ENCODE results near the gene MPND.

The MPND gene

GRCh38 chr19:4343370-4344307 lies at the start of gene MPND:
TSS of gene MPND (plus strand) at chr19:4343562. CDS start at chr19:4343594, 32 bp downstream.
- DNase-seq, result peak; percentile 70

- no peak for DNase-seq
Measured at GRCh38 chr19:4294389-4294788, 49.0 kb upstream of the MPND start.

- no peak for DNase-seq
Measured at GRCh38 chr19:4295972-4296771, 47.2 kb upstream of the MPND start.

DNA sequence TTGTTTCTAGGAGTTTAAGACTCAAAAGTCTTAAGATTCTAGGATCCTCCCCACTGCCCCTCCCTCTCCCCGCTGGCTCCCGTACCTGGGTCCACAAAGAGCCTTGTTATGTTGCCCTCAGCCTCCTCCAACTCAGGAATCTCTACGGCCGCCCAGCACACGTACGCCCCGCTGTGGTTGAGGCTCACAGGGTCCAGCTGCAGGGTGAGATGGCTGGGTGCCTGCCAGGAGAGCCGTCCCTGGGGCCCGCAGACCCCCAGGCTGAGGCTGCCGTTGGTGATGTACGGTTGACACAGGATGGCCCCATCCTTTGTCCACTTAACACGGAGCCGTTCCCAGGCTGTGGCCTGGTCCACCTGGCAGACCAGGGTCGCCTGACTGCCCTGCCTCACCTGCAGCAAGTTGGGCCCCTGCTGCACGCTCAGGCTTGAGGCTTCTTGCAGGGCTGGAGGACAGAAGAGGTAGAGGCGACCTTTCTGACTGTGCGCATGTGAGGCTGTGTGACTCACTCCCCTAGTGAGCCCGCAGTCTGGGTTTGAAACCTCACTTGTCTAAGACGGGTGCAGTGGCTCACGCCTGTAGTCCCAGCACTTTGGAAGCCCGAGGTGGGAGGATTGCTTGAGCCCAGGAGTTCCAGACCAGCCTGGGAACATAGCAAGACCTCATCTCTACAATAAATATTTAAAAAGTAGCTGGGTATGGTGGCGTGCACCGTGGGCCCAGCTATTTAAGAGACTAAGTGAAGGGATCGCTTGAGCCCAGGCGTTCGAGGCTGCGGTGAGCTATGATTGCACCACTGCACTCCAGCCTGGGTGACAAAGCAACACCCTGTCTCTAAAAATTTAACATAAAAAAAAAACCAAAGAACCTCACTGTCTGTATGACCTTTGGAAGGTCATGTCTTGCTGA lies 45.2 kb upstream of the MPND start:
- no peak for DNase-seq

- DNase-seq, result no peak
Measured at GRCh38 chr19:4298810-4299550, 44.4 kb upstream of the MPND start.

- DNase-seq, result no peak
Measured at GRCh38 chr19:4300589-4300988, 42.8 kb upstream of the MPND start.

GRCh38 chr19:4301590-4302242 lies 41.6 kb upstream of the MPND start:
- no peak for DNase-seq

GRCh38 chr19:4302243-4302640 lies 41.1 kb upstream of the MPND start, which contains the start of gene TMIGD2:
TSS of gene TMIGD2 (minus strand) at chr19:4302389. CDS start at chr19:4302385, 4 bp downstream.
- no peak for DNase-seq

DNA sequence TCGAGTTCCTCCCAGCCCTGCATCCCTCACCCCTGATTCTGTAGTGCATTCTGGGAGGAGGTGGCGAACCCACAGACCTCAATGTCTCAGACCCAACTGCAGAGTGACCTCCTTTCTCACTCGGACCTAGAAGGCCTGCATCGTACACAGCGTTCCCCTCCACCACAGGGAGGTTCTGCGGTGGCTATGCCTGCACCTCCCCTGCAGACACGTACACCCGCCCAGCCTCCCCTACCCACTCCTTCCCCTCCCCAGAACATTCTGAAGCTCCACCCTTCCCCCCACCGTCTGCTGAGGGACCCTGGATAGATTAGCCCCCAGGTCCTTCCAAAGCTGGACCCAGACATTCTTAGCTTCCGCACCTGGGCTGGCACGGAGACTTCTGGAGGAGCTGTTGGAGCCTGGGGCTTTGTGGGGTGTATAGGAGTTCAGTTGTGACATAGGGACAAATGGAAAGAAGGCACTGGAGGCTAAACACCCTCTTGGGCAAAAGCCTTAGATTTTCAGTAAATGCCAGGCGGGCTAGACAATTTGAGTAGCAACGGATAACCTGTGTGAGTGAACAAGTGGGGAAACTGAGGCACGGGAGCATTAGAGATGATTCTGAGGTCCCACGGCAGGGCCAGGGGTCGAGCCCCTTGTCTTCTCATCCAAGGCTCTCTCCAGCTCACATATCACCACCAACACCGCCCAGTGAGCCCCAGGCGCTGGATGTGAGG lies 39.4 kb upstream of the MPND start:
- DNase-seq, result no peak

- DNase-seq, result peak; percentile 7
Measured at GRCh38 chr19:4304538-4305256, 38.7 kb upstream of the MPND start, which contains the start of gene FSD1. TSS of gene FSD1 (plus strand) at chr19:4304598. CDS start at chr19:4304747, 149 bp downstream.

GRCh38 chr19:4305257-4305612 lies 38.1 kb upstream of the MPND start:
- DNase-seq, result no peak

- no peak for DNase-seq
Measured at GRCh38 chr19:4305659-4306058, 37.7 kb upstream of the MPND start.

DNA sequence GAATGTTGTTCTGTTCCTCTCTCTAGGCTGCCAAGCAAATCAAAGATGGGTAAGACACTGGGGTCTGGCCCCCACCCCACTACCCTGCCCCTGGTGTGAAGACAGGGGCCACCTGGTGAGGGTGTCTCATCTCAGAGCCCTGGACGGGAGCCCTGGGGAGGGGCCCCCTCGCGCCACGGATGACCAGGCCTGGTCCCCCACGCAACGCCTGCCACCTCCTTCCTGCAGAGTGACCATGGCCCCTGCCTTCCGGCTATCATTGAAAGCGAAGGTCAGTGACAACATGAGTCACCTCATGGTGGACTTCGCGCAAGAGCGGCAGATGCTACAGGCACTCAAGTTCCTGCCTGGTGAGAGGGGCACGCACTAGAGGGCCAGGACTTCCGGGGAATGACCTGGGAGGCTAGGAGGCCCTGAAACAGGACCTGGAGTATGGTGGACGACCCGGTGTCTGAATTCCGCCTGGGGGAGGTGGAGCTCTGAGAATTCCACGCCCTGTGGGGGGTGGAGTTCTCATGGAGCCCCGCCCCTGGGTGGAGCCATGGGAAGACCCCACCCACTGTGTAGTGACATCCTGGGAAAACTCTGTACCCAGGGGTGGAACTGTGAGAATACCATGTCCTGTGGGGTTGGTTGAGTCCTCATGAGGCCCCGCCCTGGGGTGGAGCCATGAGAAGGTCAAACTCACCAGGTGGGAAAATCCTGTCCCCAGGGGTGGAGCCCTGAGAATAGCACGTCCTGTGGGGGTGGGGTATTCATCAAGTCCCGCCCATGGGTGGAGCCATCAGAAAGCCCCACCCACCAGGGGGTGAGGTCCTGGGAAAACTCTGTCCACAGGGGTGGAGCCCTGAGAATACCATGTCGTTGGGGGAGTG lies 32.9 kb upstream of the MPND start:
- no peak for DNase-seq

GRCh38 chr19:4313847-4314490 lies 29.4 kb upstream of the MPND start:
- DNase-seq, result no peak

DNA sequence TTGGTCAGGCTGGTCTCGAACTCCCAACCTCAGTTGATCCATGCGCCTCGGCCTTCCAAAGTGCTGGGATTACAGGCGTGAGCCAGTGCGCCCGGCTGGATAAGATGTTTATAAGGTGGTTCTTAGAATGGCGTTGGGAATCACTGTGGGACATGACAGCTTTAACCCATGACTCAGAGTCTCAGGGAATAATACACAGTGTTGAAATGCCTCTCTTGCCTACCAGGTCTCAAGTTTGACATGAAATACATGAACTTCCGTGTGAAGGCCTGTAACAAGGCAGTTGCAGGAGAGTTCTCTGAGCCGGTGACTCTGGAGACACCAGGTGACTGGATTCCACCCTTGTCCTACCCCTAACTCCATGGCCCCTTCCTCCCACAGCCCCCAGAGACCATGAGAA lies 26.4 kb upstream of the MPND start:
- DNase-seq, result no peak

DNA sequence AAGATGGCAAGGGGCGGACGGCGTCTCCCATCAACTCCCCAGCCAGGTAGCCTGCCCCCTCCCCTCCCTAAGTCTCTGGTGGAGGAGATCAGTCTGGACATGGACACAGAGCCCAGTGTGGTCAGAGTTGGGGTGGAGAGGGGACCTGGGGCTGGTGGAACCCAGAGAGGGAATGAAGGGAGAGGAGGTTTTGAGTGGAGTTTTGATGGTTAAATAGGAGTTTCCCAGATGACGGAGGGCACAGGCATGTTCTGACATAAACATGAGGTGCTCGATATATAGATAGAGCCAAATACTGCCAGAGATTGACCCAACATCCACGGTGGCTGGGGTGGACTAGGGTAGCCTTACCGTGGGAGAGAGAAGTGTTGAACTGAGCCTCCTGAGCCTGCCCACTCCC lies 24.9 kb upstream of the MPND start:
- no peak for DNase-seq

- no peak for DNase-seq
Measured at GRCh38 chr19:4319067-4319718, 24.2 kb upstream of the MPND start.

DNA sequence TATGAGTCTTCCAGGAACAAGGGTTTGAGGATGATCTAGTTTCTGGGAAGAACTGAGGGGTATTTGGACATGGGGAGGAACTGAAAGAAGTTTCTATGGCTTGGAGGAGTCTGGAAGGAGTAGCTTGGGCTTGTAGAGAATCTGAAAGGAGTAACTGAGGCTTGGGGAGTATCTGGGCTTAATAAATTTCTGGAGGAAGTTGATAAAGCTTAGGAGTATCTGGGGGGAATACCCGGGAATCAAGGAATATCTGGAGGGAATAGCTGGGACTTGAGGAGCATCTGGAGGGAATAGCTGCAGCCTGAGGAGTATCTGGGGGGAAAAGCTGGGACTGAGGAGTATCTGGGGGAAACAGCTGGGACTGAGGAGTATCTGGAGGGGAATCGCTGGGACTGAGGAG lies 22.9 kb upstream of the MPND start:
- no peak for DNase-seq
